GM19099 (cell line): ENCODE data around the gene FLYWCH1.

Experiments
- POLR2A ChIP-seq: IDR thresholded peaks from 3 replicates; pipeline ENCODE4 v1.6.1; 2011; ENCODE audit warnings: low read depth; ENCODE audit not compliant: insufficient read length; ENCODE audit errors: extremely low read depth

The FLYWCH1 gene

GRCh38 chr16:2991566-2992261 is 80.0 kb downstream of the FLYWCH1 start:
- TF ChIP-seq POLR2A = no peak

- TF ChIP-seq POLR2A = no peak
These were observed 80.8 kb downstream of the FLYWCH1 start for GRCh38 chr16:2992383-2993081.

GRCh38 chr16:2996298-2996697 is 84.6 kb downstream of the FLYWCH1 start:
- no peak for TF ChIP-seq POLR2A

GRCh38 chr16:2999929-3000328 is 88.2 kb downstream of the FLYWCH1 start:
- TF ChIP-seq POLR2A = no peak

- TF ChIP-seq POLR2A = no peak
These were observed 88.8 kb downstream of the FLYWCH1 start for GRCh38 chr16:3000540-3000939.
